Fibroblast of pulmonary artery (primary cell): Measurements from ENCODE around the gene NRL.

Source experiments
- DNase-seq: peaks from one replicate; pipeline ENCODE4 v3.0.0-alpha.2; 2010; ENCODE audit warnings: low read depth
- H3K4me3 ChIP-seq: replicated peaks from 2 replicates; pipeline ENCODE4 v1.5.1; 2011; ENCODE audit warnings: low read depth, mild to moderate bottlenecking, control low read depth, low read length, moderate library complexity
- TF ChIP-seq, protein P1 (sequence below): IDR thresholded peaks from 2 replicates; pipeline ENCODE4 v1.5.1; 2011; ENCODE audit warnings: mild to moderate bottlenecking, control low read depth, low read length, inconsistent platforms; ENCODE audit errors: missing control alignments

NRL gene

DNA sequence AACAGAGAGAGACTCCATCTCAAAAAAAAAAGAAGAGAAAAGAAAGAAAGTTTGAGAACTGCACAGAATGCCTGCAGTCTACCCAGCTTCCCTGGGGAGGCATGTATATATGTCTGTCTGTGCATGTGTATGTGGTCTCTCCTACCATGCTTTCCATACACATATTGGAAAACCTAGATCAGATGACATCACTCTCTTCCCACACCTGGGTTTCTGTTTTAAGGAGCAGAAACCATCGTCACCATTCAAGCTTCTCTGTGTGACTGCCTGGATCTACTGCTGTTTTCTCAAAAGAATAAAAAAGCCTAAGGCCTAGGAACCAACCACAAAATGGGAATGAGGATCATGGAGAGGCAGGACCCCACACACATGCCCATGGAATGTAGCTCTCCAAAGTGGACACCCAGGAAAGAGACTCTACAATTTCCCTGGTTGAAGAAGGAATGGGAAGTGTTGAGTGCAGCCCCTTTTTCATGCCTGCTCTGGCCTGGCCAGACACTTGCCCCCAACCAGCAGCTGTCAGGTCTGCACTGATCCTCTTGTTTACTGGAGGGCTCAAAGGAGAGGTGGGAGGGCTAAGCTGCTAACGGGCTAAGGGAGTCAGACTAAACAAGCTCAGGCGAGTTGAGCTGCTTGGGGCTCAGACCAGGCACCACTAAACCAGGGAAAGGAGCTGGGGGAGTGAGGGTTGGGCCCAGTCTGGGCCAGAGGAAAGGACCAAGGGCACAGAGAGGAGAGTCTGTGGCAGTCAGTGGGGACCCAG lies 28.4 kb downstream of the NRL start:
- DNase-seq: no peak
- TF ChIP-seq, protein P1, sequence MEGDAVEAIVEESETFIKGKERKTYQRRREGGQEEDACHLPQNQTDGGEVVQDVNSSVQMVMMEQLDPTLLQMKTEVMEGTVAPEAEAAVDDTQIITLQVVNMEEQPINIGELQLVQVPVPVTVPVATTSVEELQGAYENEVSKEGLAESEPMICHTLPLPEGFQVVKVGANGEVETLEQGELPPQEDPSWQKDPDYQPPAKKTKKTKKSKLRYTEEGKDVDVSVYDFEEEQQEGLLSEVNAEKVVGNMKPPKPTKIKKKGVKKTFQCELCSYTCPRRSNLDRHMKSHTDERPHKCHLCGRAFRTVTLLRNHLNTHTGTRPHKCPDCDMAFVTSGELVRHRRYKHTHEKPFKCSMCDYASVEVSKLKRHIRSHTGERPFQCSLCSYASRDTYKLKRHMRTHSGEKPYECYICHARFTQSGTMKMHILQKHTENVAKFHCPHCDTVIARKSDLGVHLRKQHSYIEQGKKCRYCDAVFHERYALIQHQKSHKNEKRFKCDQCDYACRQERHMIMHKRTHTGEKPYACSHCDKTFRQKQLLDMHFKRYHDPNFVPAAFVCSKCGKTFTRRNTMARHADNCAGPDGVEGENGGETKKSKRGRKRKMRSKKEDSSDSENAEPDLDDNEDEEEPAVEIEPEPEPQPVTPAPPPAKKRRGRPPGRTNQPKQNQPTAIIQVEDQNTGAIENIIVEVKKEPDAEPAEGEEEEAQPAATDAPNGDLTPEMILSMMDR: no peak
- H3K4me3 ChIP-seq: no peak overlapping the region

DNA sequence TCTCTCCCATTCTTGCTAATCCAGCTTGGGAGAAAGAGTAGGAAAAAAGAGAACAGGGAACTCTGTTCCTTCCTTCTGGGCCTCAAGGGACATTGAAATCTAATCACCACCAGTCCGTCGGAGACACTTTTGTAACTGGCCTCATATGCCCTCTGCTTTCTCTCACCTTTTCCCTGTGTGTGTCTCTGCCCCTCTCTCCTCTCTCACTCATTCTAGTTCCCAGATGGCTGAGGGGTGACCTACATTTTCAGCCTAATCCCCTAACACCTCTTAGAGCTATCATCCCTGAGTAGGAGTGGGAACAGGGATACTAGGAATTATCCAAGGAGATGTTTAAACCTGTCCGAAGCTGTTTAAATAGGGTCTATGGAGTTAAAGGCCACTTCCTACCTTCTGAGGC lies 29.5 kb downstream of the NRL start:
- TF ChIP-seq, protein P1: no peak

DNA sequence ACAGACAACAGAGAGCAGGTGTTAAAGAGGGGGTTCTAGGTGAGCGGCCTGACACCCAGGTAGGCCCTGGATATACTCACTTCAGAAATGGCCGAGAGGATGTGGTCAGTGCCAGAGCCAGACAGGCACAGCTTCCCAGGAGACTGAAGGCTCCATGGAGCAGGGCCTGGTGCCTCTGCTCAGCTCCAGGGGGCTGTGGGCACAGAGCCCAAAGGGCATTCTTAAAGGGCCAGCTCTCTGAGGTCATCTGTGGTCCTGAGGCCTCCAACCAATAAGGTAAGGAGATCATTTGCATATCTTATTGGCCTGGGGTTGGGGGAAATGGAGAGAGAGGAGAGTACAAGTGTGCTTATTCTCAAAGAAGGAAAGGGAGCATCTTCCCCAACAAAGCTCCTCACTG lies 30.3 kb downstream of the NRL start:
- H3K4me3 ChIP-seq: no peak overlapping the region
- DNase-seq: no peak
- TF ChIP-seq, protein P1: no peak

More for the DNA sequence above, 29.5 kb downstream of the NRL start:
- no peak for DNase-seq
- no peak overlapping the region for H3K4me3 ChIP-seq

DNA sequence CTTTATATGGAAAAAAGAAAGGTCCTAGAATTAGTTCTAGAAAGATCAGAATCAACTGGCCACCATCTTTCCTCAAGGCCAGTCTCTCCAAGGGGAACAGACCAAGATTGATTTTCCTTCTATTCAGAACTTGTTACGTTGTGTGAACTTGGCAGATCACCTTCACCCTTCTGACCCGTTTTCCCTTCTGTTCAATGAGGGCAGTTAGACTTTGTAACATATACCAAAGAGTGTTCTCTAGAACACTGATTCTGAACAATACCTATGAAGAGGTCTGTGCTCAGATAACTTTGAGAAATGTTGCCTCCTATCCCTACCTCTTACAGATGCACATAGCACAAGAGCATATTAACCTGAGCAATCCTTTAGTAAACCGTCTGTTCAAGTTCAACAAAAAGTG lies 31.3 kb downstream of the NRL start:
- no peak overlapping the region for H3K4me3 ChIP-seq
- no peak for DNase-seq
- TF ChIP-seq, protein P1: no peak

DNA sequence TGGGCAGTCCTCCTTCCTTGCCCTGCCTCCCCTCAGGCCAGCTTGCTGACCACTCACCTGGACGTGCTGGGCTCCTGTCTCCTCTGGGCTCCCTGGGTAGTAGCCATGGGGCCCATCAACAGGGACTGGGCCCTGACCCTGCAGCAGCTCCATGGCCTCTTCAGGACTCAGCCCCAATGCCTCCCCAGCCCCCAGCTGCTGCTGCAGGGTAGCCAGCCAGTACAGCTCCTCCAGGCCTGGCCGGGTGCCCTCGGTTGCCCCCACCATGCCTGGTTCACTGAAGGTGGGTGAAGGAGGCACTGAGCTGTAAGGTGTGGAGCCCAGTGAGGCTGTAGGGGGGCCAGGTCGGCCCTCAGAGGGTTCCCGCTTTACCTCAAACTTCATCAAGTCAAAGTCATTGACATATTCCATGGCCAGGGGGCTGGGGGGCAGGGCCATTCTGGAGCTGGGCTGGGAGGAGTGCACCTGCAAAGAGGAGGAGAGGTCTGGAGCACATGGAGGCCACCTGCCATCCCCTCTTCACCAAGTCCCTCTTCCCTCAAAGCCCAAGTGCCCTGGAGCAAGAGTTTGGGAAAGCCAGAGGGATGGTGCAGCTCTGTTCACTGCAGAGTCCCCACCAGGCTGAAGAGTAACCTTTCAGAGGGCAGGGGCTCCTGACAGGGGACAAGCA lies 32.2 kb downstream of the NRL start:
- H3K4me3 ChIP-seq: no peak overlapping the region
- TF ChIP-seq, protein P1: no peak
- no peak for DNase-seq

DNA sequence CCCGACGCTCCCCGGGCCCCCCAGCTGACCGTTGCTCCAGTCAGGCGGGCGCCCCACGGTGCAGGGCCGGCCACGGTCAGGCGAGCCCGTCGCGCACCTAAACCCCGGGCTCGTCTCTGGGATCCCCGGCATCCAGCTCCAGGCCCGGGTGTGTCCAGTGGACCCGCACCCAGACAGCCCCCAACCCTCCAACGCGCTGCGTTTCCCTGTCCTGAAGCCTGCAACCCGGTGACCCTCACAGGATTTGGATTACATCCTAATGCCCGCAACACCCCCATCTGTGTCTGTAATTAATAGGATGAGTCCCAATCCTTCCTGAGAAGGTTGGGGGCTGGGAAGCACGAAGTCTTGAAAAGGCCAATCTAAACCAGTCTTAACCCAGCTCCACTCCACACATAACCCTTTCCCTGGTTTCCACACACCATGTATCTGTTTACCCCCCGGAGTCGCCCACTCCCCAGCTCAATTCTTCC lies 33.0 kb downstream of the NRL start:
- TF ChIP-seq, protein P1: no peak
- H3K4me3 ChIP-seq: no peak overlapping the region
- no peak for DNase-seq
